ENCODE measurements around the gene HK1. TPM values are rescaled to one million over a fixed set of nuclear protein-coding genes. Genes with fewer than 3 reads are reported as not detected.

The HK1 gene
- 219 TPM for total RNA-seq
- long read RNA-seq, transcript HK1-202 (18 exons, 3,605 nt), result major isoform, 825 of 948 reads
- long read RNA-seq, partial matches to known transcripts, result 78 of 948 reads
- long read RNA-seq, other reads (novel, unspliced or antisense), result 41 of 948 reads

DNA sequence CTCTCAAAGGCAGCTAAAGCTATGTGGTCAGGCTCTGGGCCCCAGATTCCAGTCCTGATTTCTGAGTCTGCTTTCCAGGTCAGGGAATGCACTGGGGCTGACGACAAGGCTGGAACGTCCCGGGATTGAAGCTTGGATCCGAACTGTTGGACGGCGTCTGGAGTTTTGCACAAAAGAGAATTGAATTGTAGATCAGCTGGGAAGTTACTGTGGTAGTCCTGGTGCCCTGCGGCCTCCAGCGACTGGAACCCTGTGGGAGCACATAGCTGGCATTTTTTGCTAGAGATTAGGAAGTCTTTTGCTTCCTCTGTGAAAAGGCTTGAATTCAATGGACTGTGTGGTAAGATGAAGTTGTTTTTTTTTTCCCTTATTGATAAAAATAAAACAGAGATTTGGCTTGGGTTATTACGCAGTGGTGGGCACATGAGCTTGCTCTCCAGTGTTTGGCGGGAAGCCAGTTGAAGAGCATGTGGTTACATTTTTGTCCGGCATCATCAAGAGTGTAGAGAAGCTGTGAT is at the start of gene HK1:
Gene HK1 (plus strand): TSS at position 51 of the 518 bp plus-strand sequence.
- intact Hi-C loops (cut with micrococcal nuclease), result no loop called here
- DNase-seq, result no peak
- H3K27ac ChIP-seq (replicated peaks), result peak within 1 kb of the TSS; percentile 37

DNA sequence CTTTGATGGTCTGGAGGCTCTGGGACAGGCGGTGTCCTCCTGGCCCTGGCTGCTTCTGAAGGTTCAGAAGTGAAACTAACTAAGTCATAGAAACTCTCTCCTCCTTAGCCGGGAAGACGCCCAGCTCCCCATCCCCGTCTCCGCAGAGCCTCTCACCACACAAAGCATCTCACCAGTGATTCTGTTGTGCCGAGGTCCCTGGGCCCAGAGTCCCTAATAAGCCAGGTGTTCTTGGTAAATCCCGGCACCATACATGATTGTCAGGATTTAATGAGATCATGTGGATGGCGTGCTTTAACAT is 48.7 kb upstream of the HK1 start:
- H3K4me3 ChIP-seq, result no peak overlapping the region
- no peak for DNase-seq
- peaks cover 6% of the 10 kb centered on the region for H3K4me1 ChIP-seq
- intact Hi-C loops (cut with micrococcal nuclease), result no loop called here
- TF ChIP-seq, protein P1, sequence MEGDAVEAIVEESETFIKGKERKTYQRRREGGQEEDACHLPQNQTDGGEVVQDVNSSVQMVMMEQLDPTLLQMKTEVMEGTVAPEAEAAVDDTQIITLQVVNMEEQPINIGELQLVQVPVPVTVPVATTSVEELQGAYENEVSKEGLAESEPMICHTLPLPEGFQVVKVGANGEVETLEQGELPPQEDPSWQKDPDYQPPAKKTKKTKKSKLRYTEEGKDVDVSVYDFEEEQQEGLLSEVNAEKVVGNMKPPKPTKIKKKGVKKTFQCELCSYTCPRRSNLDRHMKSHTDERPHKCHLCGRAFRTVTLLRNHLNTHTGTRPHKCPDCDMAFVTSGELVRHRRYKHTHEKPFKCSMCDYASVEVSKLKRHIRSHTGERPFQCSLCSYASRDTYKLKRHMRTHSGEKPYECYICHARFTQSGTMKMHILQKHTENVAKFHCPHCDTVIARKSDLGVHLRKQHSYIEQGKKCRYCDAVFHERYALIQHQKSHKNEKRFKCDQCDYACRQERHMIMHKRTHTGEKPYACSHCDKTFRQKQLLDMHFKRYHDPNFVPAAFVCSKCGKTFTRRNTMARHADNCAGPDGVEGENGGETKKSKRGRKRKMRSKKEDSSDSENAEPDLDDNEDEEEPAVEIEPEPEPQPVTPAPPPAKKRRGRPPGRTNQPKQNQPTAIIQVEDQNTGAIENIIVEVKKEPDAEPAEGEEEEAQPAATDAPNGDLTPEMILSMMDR (IDR thresholded peaks at IDR 0.05; ENCODE audit: borderline replicate concordance), result no peak
- no peaks in the 10 kb centered on the region for H3K9me3 ChIP-seq (replicated peaks)
- H3K27ac ChIP-seq (replicated peaks), result no peak overlapping the region
- no peaks in the 10 kb centered on the region for H3K36me3 ChIP-seq
- H3K27me3 ChIP-seq (ENCODE audit: low read depth), result no peaks in the 10 kb centered on the region

More for the DNA sequence above, at the start of gene HK1:
- Histone ChIP-seq H3K9me3 (replicated peaks) (no peaks in the 10 kb centered on the region), H3K4me1 (peaks cover 26% of the 10 kb centered on the region), H3K36me3 (no peaks in the 10 kb centered on the region), H3K4me3 (no peak within 1 kb of the TSS), H3K27me3 (ENCODE audit: low read depth) (no peaks in the 10 kb centered on the region)
- TF ChIP-seq, protein P1 (IDR thresholded peaks at IDR 0.05; ENCODE audit: borderline replicate concordance), result no peak

DNA sequence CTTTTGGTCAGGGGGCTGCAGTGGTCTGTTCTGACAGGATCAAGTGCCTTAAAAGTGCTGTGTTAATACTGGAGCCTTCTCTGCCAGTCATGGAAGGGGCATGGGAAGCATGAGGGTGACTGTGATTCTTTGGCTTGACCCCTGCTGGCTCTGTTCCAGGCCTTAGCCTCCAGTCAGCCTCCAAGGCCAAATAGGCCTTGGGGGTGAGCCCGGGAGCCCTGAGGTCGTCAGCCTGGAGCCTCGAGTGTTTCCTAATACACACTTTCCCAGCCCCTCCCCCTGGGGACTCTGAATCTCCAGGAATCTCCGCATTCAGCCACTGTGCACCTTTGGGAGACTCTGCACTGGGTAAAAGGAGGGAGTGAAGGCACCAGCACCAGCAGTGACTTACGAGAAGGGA is 48.2 kb upstream of the HK1 start:
- TF ChIP-seq, protein P1 (IDR thresholded peaks at IDR 0.05; ENCODE audit: borderline replicate concordance), result no peak
- Histone ChIP-seq H3K27ac (replicated peaks) (no peak overlapping the region), H3K36me3 (no peaks in the 10 kb centered on the region), H3K9me3 (replicated peaks) (no peaks in the 10 kb centered on the region), H3K4me3 (no peak overlapping the region), H3K27me3 (ENCODE audit: low read depth) (no peaks in the 10 kb centered on the region), H3K4me1 (peaks cover 6% of the 10 kb centered on the region)
- intact Hi-C loops (cut with micrococcal nuclease), result no loop called here
- no peak for DNase-seq

DNA sequence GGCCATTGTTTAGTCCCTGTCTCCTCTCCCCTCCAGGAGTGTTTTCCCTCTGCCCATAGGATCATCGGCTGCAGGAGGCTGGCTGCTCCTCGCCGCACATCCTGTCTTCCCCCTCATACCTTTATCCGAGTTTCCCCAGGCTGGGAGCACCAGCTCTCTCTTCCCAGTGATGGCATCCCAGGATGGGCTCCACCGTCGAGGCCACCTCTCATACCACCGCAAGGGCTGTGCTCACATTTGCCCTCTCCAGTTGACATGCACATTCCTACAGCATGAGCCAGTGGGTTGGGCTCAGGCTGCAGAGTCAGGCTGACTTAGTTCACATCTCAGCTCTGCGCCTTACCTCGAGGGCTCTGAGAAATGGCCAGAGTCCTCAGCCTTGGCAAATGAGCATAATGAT is 46.0 kb upstream of the HK1 start:
- H3K27me3 ChIP-seq (ENCODE audit: low read depth), result no peaks in the 10 kb centered on the region
- intact Hi-C loops (cut with micrococcal nuclease), result no loop called here
- no peaks in the 10 kb centered on the region for H3K9me3 ChIP-seq (replicated peaks)
- H3K4me3 ChIP-seq, result no peak overlapping the region
- H3K36me3 ChIP-seq, result no peaks in the 10 kb centered on the region
- no peak overlapping the region for H3K27ac ChIP-seq (replicated peaks)
- TF ChIP-seq, protein P1 (IDR thresholded peaks at IDR 0.05; ENCODE audit: borderline replicate concordance), result no peak
- H3K4me1 ChIP-seq, result peaks cover 6% of the 10 kb centered on the region
- no peak for DNase-seq

DNA sequence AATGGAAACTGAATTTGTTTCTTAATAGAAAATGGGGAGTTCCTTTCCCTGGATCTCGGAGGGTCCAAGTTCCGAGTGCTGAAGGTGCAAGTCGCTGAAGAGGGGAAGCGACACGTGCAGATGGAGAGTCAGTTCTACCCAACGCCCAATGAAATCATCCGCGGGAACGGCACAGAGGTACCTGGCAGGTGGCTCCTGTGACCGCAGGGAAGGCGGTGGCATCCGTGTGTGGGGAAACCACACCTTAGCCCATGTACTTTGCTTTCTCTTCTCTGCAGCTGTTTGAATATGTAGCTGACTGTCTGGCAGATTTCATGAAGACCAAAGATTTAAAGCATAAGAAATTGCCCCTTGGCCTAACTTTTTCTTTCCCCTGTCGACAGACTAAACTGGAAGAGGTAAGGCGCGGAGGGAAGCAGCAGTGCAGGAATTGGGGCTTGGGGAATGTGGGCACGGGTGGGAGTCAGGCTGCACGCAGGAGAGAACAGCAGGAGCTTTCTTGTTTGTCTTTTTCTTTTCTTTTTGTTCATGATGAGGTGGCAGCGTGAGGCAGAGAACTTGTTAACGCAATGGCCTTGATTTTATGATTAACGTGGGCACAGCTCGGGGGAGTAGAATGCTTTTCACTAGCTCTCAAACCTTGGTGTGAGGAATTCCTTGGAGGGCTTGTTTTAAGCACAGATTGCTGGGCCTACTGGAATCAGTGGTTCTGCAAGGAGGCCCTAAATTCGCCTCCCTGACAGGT is 45.4 kb upstream of the HK1 start:
- H3K4me3 ChIP-seq, result no peak overlapping the region
- DNase-seq, result no peak
- intact Hi-C loops (cut with micrococcal nuclease), result no loop called here

More for the DNA sequence above, 45.4 kb upstream of the HK1 start:
- H3K4me1 ChIP-seq, result peaks cover 9% of the 10 kb centered on the region
- TF ChIP-seq, protein P1 (IDR thresholded peaks at IDR 0.05; ENCODE audit: borderline replicate concordance), result no peak
- no peaks in the 10 kb centered on the region for H3K27me3 ChIP-seq (ENCODE audit: low read depth)
- no peaks in the 10 kb centered on the region for H3K9me3 ChIP-seq (replicated peaks)
- H3K27ac ChIP-seq (replicated peaks), result no peak overlapping the region
- no peaks in the 10 kb centered on the region for H3K36me3 ChIP-seq
